T47D (cell line): Measurements from ENCODE around the gene RS1.
A peak's percentile ranks its signal among the peaks of the same experiment; 100 is the strongest.

Experiments
- DNase-seq, 2 experiments: peaks; one replicate each; pipeline versions ENCODE4 v3.0.0 to v3.0.0-alpha.2; 2011 to 2012; ENCODE audit warnings: low read depth in 1 of 2, low spot score in 1 of 2
- JUND ChIP-seq: IDR thresholded peaks from 2 replicates; pipeline ENCODE4 v1.6.1; 2012; ENCODE audit warnings: low read depth
- in situ Hi-C: cut with HindIII; loops from 2 replicates; pipeline ENCODE4 v1.10.0; 2016; ENCODE audit warnings: low sequenced_read_pairs, low pct_unique_long_range_greater_than_20kb

RS1 gene

GRCh38 chrX:18672008-18672407 is at the start of gene RS1:
TSS of gene RS1 (minus strand) at chrX:18672108. CDS start at chrX:18672068, 40 bp downstream.
- in situ Hi-C loops: no loop called here
- no peak for DNase-seq
- TF ChIP-seq JUND: no peak

GRCh38 chrX:18719852-18720251 is 47.9 kb upstream of the RS1 start:
- TF ChIP-seq JUND: no peak
- no peak for DNase-seq

GRCh38 chrX:18714910-18715309 is 43.0 kb upstream of the RS1 start:
- no peak for DNase-seq
- TF ChIP-seq JUND: no peak
- in situ Hi-C loops: no loop called here

More at GRCh38 chrX:18719852-18720251, 47.9 kb upstream of the RS1 start:
- in situ Hi-C loops: no loop called here

GRCh38 chrX:18709833-18710232 is 37.9 kb upstream of the RS1 start:
- in situ Hi-C loops: no loop called here
- no peak for TF ChIP-seq JUND
- no peak for DNase-seq

GRCh38 chrX:18707426-18708049 is 35.6 kb upstream of the RS1 start, which contains the start of gene PPEF1:
TSS of gene PPEF1 (plus strand) at chrX:18707645. CDS start at chrX:18707781, 136 bp downstream.
- DNase-seq: peak in 1 of 2 experiments; percentile 16
- in situ Hi-C loops: no loop called here

GRCh38 chrX:18702362-18703195 is 30.7 kb upstream of the RS1 start:
- DNase-seq: peak in 1 of 2 experiments; percentile 19
- in situ Hi-C loops: no loop called here
- TF ChIP-seq JUND: no peak

More at GRCh38 chrX:18707426-18708049, 35.6 kb upstream of the RS1 start, which contains the start of gene PPEF1:
- TF ChIP-seq JUND: no peak

GRCh38 chrX:18701621-18702361 is 29.9 kb upstream of the RS1 start:
- TF ChIP-seq JUND: no peak
- in situ Hi-C loops: no loop called here
- peak in 1 of 2 experiments; percentile 32 for DNase-seq

GRCh38 chrX:18698737-18699650 is 27.1 kb upstream of the RS1 start:
- no peak for DNase-seq
- in situ Hi-C loops: no loop called here

GRCh38 chrX:18696653-18697052 is 24.7 kb upstream of the RS1 start:
- in situ Hi-C loops: no loop called here
- TF ChIP-seq JUND: no peak
- DNase-seq: no peak

More at GRCh38 chrX:18698737-18699650, 27.1 kb upstream of the RS1 start:
- no peak for TF ChIP-seq JUND

- in situ Hi-C loops: no loop called here
- DNase-seq: no peak
- no peak for TF ChIP-seq JUND
Measured at GRCh38 chrX:18692541-18692940, 20.6 kb upstream of the RS1 start.

- in situ Hi-C loops: no loop called here
Measured at GRCh38 chrX:18691431-18691830, 19.5 kb upstream of the RS1 start.

More at GRCh38 chrX:18691431-18691830, 19.5 kb upstream of the RS1 start:
- no peak for DNase-seq
- no peak for TF ChIP-seq JUND
